HepG2 (cell line): ENCODE results near the gene ACAP2. TPM values are rescaled to one million over a fixed set of nuclear protein-coding genes. Genes with fewer than 3 reads are reported as not detected.

Experiments used
- ATAC-seq: fragments of 200-7000 bp; cut with Tn5 transposase; 3 replicates; pipeline ENCODE4 v1.9.1; 2020; ENCODE audit warnings: mild to moderate bottlenecking, moderate library complexity
- BruUV-seq: library from RNA; stranded (reverse); fragments of 400-500 nt; replicated peaks from 2 replicates; lab custom pipeline; 2021; lab: Mats Ljungman, UMichigan
- CTCF ChIA-PET: fragments of 300-600 bp; formaldehyde crosslinking; extraction: SDS; loops from one replicate; lab custom pipeline; 2021; ENCODE audit warnings: low total read pairs, inconsistent platforms, low intra/inter-chr PET ratio; lab: Yijun Ruan, JAX
- POLR2A ChIA-PET: fragments of 350-600 bp; sonication (Branson Sonifier 250); formaldehyde crosslinking; loops from one replicate; lab custom pipeline; 2020; ENCODE audit warnings: antibody characterized with exemption, inconsistent platforms; lab: Yijun Ruan, JAX
- DNase-seq: peaks from one replicate; pipeline ENCODE4 v3.0.0-alpha.2; 2015; ENCODE audit warnings: low spot score
- FAIRE-seq: peaks from 3 replicates; lab custom pipeline; 2011; peaks lifted over from hg19 to GRCh38; lab: Jason Lieb, UNC
- H2AFZ ChIP-seq: one replicate; pipeline ENCODE4 v1.6.1; 2011; ENCODE audit warnings: low read length, inconsistent platforms
- H3K27ac ChIP-seq: fragments of 300-600 bp; 3 replicates; pipeline ENCODE4 v1.8.0; 2011; ENCODE audit warnings: mixed run types, mild to moderate bottlenecking, mixed read lengths, low read length, inconsistent platforms; ENCODE audit not compliant: insufficient read depth; ENCODE audit errors: extremely low read length
- H3K27me3 ChIP-seq, 2 experiments: fragments of 200-600 bp in 1 of 2; 2 replicates in 1 of 2; 3 replicates in 1 of 2; pipeline versions ENCODE4 v1.6.0 to v1.8.0; 2011; ENCODE audit warnings: low read length in 2 of 2, mild to moderate bottlenecking in 2 of 2, moderate library complexity in 2 of 2, inconsistent platforms in 1 of 2; ENCODE audit not compliant: insufficient read depth in 2 of 2, control insufficient read depth in 1 of 2
- H3K36me3 ChIP-seq, 2 experiments: fragments of 200-600 bp in 1 of 2; replicated peaks in 1 of 2; 2 replicates in 1 of 2; 3 replicates in 1 of 2; pipeline versions ENCODE4 v1.5.1 to v1.8.0; 2011; ENCODE audit warnings: low read length in 2 of 2, inconsistent platforms in 1 of 2; ENCODE audit not compliant: insufficient read depth in 2 of 2, control insufficient read depth in 1 of 2
- H3K4me1 ChIP-seq: 2 replicates; pipeline ENCODE4 v1.5.1; 2012; ENCODE audit warnings: low read length, inconsistent platforms; ENCODE audit not compliant: insufficient read depth
- H3K4me2 ChIP-seq: 2 replicates; pipeline ENCODE4 v1.6.0; 2011; ENCODE audit warnings: low read depth, low read length, inconsistent platforms
- H3K4me3 ChIP-seq, 3 experiments: fragments of 200-600 bp in 1 of 3; sonication (generic), shearing (Covaris generic) in 1 of 3; replicated peaks in 1 of 3; 2 replicates each; pipeline ENCODE4 v1.5.1; 2011 to 2016; ENCODE audit warnings: low read length in 3 of 3, inconsistent platforms in 2 of 3, low read depth in 2 of 3, mild to moderate bottlenecking in 2 of 3, control low read depth in 1 of 3, mixed read lengths in 1 of 3; ENCODE audit not compliant: insufficient read depth in 1 of 3
- H3K79me2 ChIP-seq: one replicate; pipeline ENCODE4 v1.6.1; 2011; ENCODE audit warnings: low read length, inconsistent platforms; ENCODE audit not compliant: insufficient read depth
- H3K9ac ChIP-seq: 2 replicates; pipeline ENCODE4 v1.6.0; 2011; ENCODE audit warnings: mild to moderate bottlenecking, low read depth, low read length, inconsistent platforms; ENCODE audit not compliant: insufficient read depth
- H3K9me3 ChIP-seq: 2 replicates; pipeline ENCODE4 v1.5.1; 2012; ENCODE audit warnings: mild to moderate bottlenecking, low read length
- H4K20me1 ChIP-seq: 2 replicates; pipeline ENCODE4 v1.6.0; 2011; ENCODE audit warnings: inconsistent platforms, mild to moderate bottlenecking, low read length, moderate library complexity; ENCODE audit not compliant: insufficient read depth
- FOSL1 ChIP-seq: sonication (generic); formaldehyde crosslinking; IDR thresholded peaks from 2 replicates; pipeline ENCODE4 v1.9.0; 2021; ENCODE audit warnings: missing genetic modification reagents, borderline replicate concordance
- NCOA5 ChIP-seq: sonication (generic); formaldehyde crosslinking; IDR thresholded peaks from 2 replicates; pipeline ENCODE4 v1.4.0; 2020; ENCODE audit warnings: missing genetic modification reagents
- NFE2L1 ChIP-seq: sonication (generic); formaldehyde crosslinking; IDR thresholded peaks from 2 replicates; pipeline ENCODE4 v1.4.0; 2020; ENCODE audit warnings: missing genetic modification reagents, mild to moderate bottlenecking, borderline replicate concordance
- ZNF687 ChIP-seq: sonication (generic); formaldehyde crosslinking; IDR thresholded peaks from 2 replicates; pipeline ENCODE4 v1.5.1; 2020; ENCODE audit warnings: mild to moderate bottlenecking, missing genetic modification reagents, moderate library complexity
- ZNF792 ChIP-seq: IDR thresholded peaks from 2 replicates; pipeline ENCODE4 v1.6.1; 2016
- WGBS: methylation state at CpG from one replicate; pipeline ENCODE4 v1.1.6; 2017; ENCODE audit warnings: low lambda C conversion rate; 5-methylcytosine and 5-hydroxymethylcytosine counted together
- in situ Hi-C: cut with HindIII; loops from 2 replicates; pipeline ENCODE4 v1.10.0; 2017; ENCODE audit warnings: low pct_unique_long_range_greater_than_20kb; ENCODE audit not compliant: extremely low pct_ligation_motif_present
- intact Hi-C: fragments of 100-400 bp; cut with micrococcal nuclease; formaldehyde crosslinking; loops from one replicate; pipeline ENCODE4 v1.10.0; 2022; ENCODE audit not compliant: unreplicated experiment
- polyA plus RNA-seq, 8 experiments: library from polyadenylated mRNA; depleted of rRNA in 3 of 8; stranded (reverse) in 7 of 8; unstranded in 1 of 8; fragments of >200 nt; fragmentation: Illumina TruSeq in 4 of 8; extraction: Trizol in 4 of 8; gene quantifications; 2 replicates each; pipeline versions ENCODE4 v1.2.1 to v1.2.3, GENCODE V29; 2011 to 2016; ENCODE audit warnings: low read depth in 4 of 8, missing spikeins in 1 of 8, mixed read lengths in 1 of 8; ENCODE audit not compliant: insufficient read depth in 1 of 8
- total RNA-seq, 5 experiments: library from RNA; depleted of rRNA; stranded (reverse); fragments of >200 nt; fragmentation: Illumina TruSeq; extraction: Trizol; gene quantifications; 2 replicates each; pipeline ENCODE4 v1.2.3, GENCODE V29; 2016; ENCODE audit warnings: low read depth in 1 of 5

The ACAP2 gene
- total and polyA plus RNA-seq, 2 of the 13 experiments (the other 11 are each of a cell fraction or from before 2014, with no cell fraction given) = 7.3 to 23.9 TPM

GRCh38 chr3:195238081-195238571 lies 204.7 kb downstream of the ACAP2 start:
- peaks cover 0 to 9% of the 10 kb centered on the region in 2 experiments; a peak in 3 of 5 replicates for H3K36me3 ChIP-seq
- H4K20me1 ChIP-seq = no peaks in the 10 kb centered on the region
- DNase-seq = no peak
- 94% methylated on average over 12 of the region's 12 CpGs for WGBS
- no peaks in the 10 kb centered on the region for H3K79me2 ChIP-seq
- no peak overlapping the region for H3K4me3 ChIP-seq
- no peak for ATAC-seq
- POLR2A ChIA-PET = no interaction called here
- H3K9me3 ChIP-seq = peaks cover 11% of the 10 kb centered on the region
- H2AFZ ChIP-seq = no peak overlapping the region
- in situ Hi-C loops = no loop called here
- CTCF ChIA-PET = no interaction called here
- no peaks in the 10 kb centered on the region for H3K27me3 ChIP-seq
- no peak overlapping the region for H3K27ac ChIP-seq
- no peak for FAIRE-seq
- H3K4me2 ChIP-seq = no peak overlapping the region
- no peak for TF ChIP-seq NCOA5 (CRISPR knock-in tag)
- no peak for TF ChIP-seq NFE2L1 (CRISPR knock-in tag)
- TF ChIP-seq ZNF792 = no peak
- peak; percentile 12; the same call in 1 of the 2 replicates for TF ChIP-seq ZNF687
- TF ChIP-seq FOSL1 = no peak
- intact Hi-C loops = no loop called here
- no TSS peak for BruUV-seq
- H3K9ac ChIP-seq = no peak overlapping the region
- H3K4me1 ChIP-seq = no peaks in the 10 kb centered on the region; the same call in 1 of the 2 replicates
